ENCODE measurements around the gene OR52B2. TPM values are rescaled to one million over a fixed set of nuclear protein-coding genes. Genes with fewer than 3 reads are reported as not detected.
"Not testable (repeated sequence)": the region's sequence is repeated elsewhere in the genome, so short reads cannot be mapped to it uniquely, and the experiment has no call there.

OR52B2 gene
- total RNA-seq, 1 donor from 2014 or later, result not detected

GRCh38 chr11:6175440-6175839 lies 5.3 kb upstream of the OR52B2 start:
- Histone ChIP-seq H3K4me1 (no peaks in the 10 kb centered on the region), H3K9me3 (no peaks in the 10 kb centered on the region), H3K4me3 (no peak overlapping the region), H3K36me3 (no peaks in the 10 kb centered on the region), H3K27me3 (no peaks in the 10 kb centered on the region), H3K27ac (no peak overlapping the region)
- intact Hi-C loops (cut with DNase I), result no loop called here
- TF ChIP-seq POLR2AphosphoS5 (IDR thresholded peaks at IDR 0.05; ENCODE audit: insufficient read depth in 1 of 2, low read depth in 1 of 2) (no peak), POLR2A (IDR thresholded peaks at IDR 0.05) (no peak), CTCF (IDR thresholded peaks at IDR 0.05) (no peak)
- DNase-seq (ENCODE audit: extremely low spot score in 2 of 2), result no peak

DNA sequence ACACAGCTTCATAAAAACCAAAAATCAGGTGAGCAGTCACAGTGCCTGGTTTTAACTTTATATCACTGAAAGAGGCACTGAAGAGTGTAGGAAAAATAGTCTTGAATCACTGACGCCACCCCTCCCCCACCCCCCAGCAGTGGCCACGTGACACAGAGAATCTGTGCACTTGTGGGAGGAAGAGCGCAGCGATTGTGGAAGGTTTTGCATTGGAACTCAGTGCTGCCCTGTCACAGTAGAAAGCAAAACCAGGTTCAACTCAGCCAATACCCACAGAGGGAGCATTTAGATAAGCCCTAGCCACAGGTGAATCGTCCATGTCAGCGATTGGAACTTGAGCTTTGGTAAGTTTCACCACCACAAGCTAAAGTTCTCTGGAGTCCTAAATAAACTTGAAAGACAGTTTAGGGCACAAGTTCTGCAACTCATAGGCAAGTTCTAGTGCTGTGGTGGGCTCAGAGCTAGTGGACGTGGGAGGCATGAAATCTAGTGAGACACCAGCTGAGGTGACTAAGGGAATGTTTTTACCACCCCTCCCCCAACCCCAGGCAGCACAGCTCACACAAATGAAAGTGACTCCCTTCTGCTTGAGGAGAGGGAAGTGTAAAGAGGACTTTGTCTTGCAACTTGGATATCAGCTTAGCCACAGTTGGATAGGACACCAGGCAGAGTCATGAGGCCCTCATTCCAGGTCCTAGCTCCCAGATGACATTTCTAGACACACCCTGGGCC lies 13.3 kb downstream of the OR52B2 start:
- H3K4me3 ChIP-seq, result no peak overlapping the region
- no peaks in the 10 kb centered on the region for H3K9me3 ChIP-seq
- no peaks in the 10 kb centered on the region for H3K36me3 ChIP-seq
- no peak for TF ChIP-seq POLR2AphosphoS5 (IDR thresholded peaks at IDR 0.05; ENCODE audit: insufficient read depth in 1 of 2, low read depth in 1 of 2)
- no peak for TF ChIP-seq POLR2A (IDR thresholded peaks at IDR 0.05)
- TF ChIP-seq CTCF (IDR thresholded peaks at IDR 0.05), result no peak
- intact Hi-C loops (cut with DNase I), result no loop called here
- no peak for DNase-seq (ENCODE audit: extremely low spot score in 2 of 2)
- H3K27ac ChIP-seq, result no peak overlapping the region
- H3K27me3 ChIP-seq, result no peaks in the 10 kb centered on the region
- H3K4me1 ChIP-seq, result no peaks in the 10 kb centered on the region

- Histone ChIP-seq H3K36me3 (no peaks in the 10 kb centered on the region), H3K9me3 (no peaks in the 10 kb centered on the region), H3K27ac (no peak overlapping the region), H3K4me3 (no peak overlapping the region), H3K27me3 (no peaks in the 10 kb centered on the region), H3K4me1 (no peaks in the 10 kb centered on the region)
- intact Hi-C loops (cut with DNase I), result no loop called here
- no peak for DNase-seq (ENCODE audit: extremely low spot score in 2 of 2)
- TF ChIP-seq CTCF (IDR thresholded peaks at IDR 0.05), result no peak
- TF ChIP-seq POLR2AphosphoS5 (IDR thresholded peaks at IDR 0.05; ENCODE audit: insufficient read depth in 1 of 2, low read depth in 1 of 2), result no peak
- TF ChIP-seq POLR2A (IDR thresholded peaks at IDR 0.05), result no peak
These were observed 18.0 kb downstream of the OR52B2 start for GRCh38 chr11:6152126-6152525.

DNA sequence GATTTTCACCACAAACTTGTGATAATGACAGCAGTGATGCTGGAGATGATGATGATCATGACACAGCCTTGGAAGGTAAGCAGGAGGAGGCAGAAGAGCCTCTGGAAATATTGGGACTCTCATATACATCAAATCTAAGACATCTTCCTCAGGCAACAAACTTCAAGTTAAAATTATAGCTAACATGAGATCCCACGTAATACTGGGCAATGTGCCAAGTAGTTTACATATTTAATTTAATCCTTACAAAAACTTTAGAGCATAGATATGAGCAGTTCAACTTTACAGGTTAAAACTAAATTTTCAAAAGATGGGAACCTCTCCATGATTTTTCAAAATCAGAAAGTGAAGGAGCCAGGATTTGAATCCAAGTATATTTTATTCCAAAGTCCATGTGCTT lies 19.0 kb downstream of the OR52B2 start:
- H3K27ac ChIP-seq, result no peak overlapping the region
- no peaks in the 10 kb centered on the region for H3K27me3 ChIP-seq
- H3K9me3 ChIP-seq, result no peaks in the 10 kb centered on the region
- intact Hi-C loops (cut with DNase I), result no loop called here
- no peaks in the 10 kb centered on the region for H3K36me3 ChIP-seq
- TF ChIP-seq POLR2AphosphoS5 (IDR thresholded peaks at IDR 0.05; ENCODE audit: insufficient read depth in 1 of 2, low read depth in 1 of 2) (no peak), CTCF (IDR thresholded peaks at IDR 0.05) (no peak), POLR2A (IDR thresholded peaks at IDR 0.05) (no peak)
- no peak overlapping the region for H3K4me3 ChIP-seq
- H3K4me1 ChIP-seq, result no peaks in the 10 kb centered on the region
- no peak for DNase-seq (ENCODE audit: extremely low spot score in 2 of 2)

DNA sequence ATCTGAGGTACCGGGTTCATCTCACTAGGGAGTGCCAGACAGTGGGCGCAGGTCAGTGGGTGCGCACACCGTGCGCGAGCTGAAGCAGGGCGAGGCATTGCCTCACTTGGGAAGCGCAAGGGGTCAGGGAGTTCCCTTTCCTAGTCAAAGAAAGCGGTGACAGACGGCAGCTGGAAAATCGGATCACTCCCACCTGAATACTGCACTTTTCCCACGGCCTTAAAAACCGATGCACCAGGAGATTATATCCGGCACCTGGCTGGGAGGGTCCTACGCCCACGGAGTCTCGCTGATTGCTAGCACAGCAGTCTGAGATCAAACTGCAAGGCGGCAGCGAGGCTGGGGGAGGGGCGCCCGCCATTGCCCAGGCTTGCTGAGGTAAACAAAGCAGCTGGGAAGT lies 26.4 kb downstream of the OR52B2 start:
- H3K27me3 ChIP-seq; H3K4me1 ChIP-seq; intact Hi-C loops (cut with DNase I); H3K4me3 ChIP-seq; H3K36me3 ChIP-seq; DNase-seq (ENCODE audit: extremely low spot score in 2 of 2); H3K27ac ChIP-seq; H3K9me3 ChIP-seq: not testable (repeated sequence)

Data from vagina (tissue), 2 donors.